Right forelimb (tissue), 1 donor: ENCODE data around the gene TMEM273.

Source experiments
- DNase-seq: peaks from one replicate; pipeline ENCODE4 v3.0.0-alpha.2; 2018

TMEM273 gene

DNA sequence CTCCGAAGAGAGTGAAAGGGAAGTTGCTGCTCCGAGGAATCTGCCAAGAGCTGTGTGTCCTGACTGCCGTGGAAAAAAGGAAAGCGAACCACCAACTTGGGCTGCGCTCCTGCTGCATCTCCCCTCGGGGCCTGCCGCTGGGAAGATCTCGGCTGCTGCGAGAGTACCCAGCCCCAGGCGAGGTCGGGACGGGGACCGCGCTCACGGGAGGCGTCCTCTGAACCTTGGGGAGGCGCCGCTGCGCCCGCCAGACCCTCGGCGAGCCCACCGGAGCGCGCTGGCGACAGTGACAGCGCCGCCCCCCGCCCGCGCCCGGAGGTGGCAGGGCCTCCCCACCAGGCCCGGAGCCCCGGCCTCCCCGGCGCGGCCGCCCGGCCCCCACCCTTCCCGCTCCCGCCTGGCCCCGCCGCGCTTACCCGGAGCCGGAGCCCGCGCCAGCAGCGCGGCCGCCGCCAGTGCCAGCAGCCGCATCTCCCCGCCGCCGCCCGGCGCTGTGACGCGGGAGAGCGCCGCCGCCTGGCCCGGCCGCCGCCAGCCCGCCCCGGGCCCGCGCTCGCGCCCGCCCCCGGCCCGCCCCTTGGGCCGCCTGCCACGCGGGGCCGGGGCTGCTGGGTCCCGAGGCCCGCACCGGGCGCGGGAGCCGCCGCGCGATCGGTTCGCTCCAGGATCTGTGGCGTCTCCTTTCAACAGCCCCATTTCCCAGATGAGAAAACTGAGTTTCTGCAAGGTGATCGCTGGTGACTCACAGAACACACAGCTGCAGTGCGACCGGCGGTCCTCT is 73.0 kb downstream of the TMEM273 start, which contains the start of gene VSTM4:
Gene VSTM4 (minus strand): TSS at position 508 of the 781 bp plus-strand sequence. CDS start 37 bp downstream, at position 471.
- DNase-seq = peak; percentile 81

DNA sequence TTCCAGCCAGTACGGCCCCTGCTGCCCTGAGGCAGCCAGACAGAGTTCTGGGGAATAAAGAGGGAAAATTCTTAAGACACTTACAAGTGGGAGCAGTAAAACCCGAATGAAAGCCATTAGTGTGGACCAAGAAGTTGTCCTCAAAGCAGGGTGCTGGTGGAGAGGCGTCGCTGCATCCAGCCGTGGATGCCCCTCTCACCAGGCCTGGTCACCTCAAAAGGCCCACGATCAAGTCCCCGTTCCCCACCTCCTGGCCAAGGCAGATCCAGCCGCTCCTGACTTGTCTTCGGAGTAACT is 73.5 kb downstream of the TMEM273 start:
- no peak for DNase-seq

- DNase-seq = no peak
These were observed 74.5 kb downstream of the TMEM273 start for GRCh38 chr10:49113741-49114141.

- DNase-seq = no peak
These were observed 75.3 kb downstream of the TMEM273 start for GRCh38 chr10:49112851-49113250.

DNA sequence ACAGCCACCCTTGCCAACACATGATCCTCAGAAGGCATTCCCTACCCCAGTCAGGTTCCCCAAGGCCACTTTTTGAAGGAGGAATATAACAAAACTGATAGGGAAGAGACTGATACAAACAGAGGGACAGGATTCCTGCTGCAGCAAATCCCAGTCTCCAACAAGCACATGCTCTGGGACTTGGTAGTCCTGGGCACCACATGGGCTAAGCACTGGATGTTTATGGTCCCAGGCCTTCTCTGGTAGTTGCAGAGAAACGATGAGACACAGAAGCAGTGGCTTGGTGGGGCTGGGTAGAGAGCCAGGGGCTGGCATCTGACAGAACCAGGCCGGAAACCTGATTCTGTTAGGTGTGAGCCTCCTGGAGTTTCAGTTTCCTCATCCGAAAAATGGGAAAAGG is 76.1 kb downstream of the TMEM273 start:
- DNase-seq = no peak

- DNase-seq = no peak
These were observed 76.9 kb downstream of the TMEM273 start for GRCh38 chr10:49111320-49111698.

DNA sequence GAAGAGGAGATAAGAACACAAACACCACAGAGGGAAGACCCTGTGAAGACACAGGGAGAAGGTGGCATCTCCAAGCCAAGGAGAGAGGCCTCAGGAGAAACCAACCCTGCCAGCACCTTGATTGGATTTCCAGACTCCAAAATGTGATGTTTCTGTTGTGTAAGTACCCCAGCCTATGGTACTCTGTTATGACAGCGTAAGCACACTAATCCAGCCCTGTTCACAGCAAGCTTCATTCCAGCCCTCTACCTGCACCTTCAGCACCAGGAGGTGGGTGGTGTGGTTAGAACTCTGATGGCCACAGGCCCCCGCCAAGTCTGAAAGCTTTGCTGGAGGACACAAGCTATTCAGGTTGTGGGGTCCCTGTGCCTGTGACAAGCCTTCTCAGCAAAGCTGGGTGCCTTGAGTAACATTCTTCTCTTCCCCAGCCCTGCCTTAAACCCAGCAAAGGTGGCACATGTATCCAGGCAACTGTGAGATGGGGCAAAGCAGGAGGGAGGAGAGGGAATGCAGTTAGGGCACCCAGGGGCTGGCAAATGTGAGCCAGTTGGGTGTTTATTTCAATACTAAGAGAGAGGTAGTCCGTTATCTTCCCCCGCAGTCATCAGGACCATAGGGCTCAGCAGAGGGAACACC is 77.4 kb downstream of the TMEM273 start:
- no peak for DNase-seq

DNA sequence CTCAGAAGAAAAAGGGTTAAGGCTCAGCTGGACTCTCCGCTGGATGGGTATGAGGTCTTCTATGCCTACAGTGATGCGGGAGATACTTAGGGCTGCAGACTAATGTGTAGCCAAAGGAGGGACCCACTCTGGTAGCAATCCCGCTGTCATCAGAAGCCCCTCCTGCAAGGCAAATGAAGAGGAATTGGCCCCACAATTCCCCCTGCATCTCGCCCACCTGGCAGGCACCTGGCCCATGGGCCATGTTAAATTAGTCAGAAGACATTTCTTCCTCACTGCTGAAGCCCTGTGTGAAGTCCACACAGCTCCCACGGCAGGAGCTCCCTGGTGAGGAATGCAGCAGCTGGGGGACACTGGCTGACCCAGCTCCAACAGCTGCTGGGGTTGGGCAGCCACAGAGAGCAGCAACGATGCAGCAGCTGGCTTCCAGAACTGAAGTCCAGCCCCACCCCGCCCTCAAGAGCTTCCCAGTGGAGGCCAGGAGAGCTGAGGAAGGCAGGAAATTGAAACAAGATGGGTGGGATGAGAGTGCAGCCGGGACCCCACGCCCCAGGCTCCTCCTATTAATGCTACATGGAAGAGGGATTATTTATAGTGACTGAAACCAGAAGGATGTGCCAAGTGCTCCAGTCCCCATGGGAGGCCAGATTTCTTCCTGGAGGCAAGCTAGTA is 78.4 kb downstream of the TMEM273 start:
- DNase-seq = peak; percentile 85

- no peak for DNase-seq
These were observed 79.5 kb downstream of the TMEM273 start for GRCh38 chr10:49108656-49109055.

GRCh38 chr10:49107887-49108267 is 80.3 kb downstream of the TMEM273 start:
- no peak for DNase-seq

GRCh38 chr10:49107111-49107886 is 80.9 kb downstream of the TMEM273 start:
- no peak for DNase-seq

DNA sequence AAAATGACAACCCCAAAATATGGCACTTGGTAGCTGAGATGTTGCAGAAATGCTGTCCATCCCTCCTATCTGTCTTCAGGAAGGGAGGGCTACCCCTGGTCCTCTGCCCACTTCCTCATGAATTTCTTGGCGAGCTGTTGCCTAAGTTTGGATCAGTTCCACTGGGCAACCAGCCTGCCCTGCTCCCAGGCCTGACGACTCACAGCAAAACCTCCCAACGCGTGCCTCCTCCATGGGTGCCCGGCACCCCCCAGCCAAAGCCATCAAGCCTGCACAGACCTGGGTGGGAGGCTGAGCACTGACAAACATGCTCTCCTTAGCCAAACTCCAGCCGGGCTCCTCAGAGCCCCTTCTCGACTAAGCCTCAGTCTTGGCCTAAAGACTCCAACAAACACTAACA is 81.7 kb downstream of the TMEM273 start:
- DNase-seq = no peak

DNA sequence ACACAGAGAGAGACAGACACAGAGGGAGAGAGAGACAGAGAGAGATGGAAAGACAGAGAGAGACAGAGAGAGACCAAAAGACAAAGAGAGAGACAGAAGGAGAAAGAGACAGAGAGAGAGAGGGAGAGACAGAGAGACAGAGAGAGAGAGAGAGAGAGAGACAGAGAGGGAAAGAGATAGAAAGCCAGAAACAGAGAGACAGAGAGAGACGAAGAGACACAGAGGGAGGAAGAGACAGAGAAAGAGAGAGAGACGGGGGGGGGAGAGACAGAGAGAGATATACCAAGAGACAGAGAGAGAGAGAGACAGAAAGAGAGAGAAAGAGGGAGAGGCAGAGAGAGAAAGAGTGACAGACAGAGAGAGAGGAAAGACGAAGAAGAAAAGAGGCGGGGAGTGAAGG is 83.1 kb downstream of the TMEM273 start:
- no peak for DNase-seq
